GM23338 (cell line): ENCODE results near the gene MAP1LC3B2. TPM values are rescaled to one million over a fixed set of nuclear protein-coding genes. Genes with fewer than 3 reads are reported as not detected.

Experiments used
- ATAC-seq: fragments of 200-7000 bp; cut with Tn5 transposase; 3 replicates; pipeline ENCODE4 v1.9.1; 2020
- DNase-seq: peaks from one replicate; pipeline ENCODE4 v3.0.0-alpha.2; 2015; ENCODE audit warnings: low spot score
- H2AFZ ChIP-seq: fragments of 200-600 bp; sonication (generic); 2 replicates; pipeline ENCODE4 v1.8.0; 2016; ENCODE audit warnings: antibody characterized with exemption, mild to moderate bottlenecking, moderate library complexity
- H3F3A ChIP-seq: fragments of 200-600 bp; sonication (generic); replicated peaks from 2 replicates; pipeline ENCODE4 v1.8.0; 2017; ENCODE audit warnings: antibody characterized with exemption, mixed run types, low read depth
- H3K27ac ChIP-seq: fragments of 200-600 bp; sonication (generic); 2 replicates; pipeline ENCODE4 v1.6.1; 2016; ENCODE audit warnings: low read depth
- H3K27me3 ChIP-seq: fragments of 200-600 bp; sonication (generic); 2 replicates; pipeline ENCODE4 v1.8.0; 2016; ENCODE audit warnings: mild to moderate bottlenecking, mixed run types, moderate library complexity; ENCODE audit not compliant: insufficient read depth
- H3K36me3 ChIP-seq: fragments of 200-600 bp; sonication (generic); 2 replicates; pipeline ENCODE4 v1.8.0; 2016; ENCODE audit warnings: mild to moderate bottlenecking; ENCODE audit not compliant: insufficient read depth
- H3K4me1 ChIP-seq: fragments of 200-600 bp; sonication (generic); 2 replicates; pipeline ENCODE4 v1.8.0; 2016; ENCODE audit warnings: mild to moderate bottlenecking, moderate library complexity; ENCODE audit not compliant: insufficient read depth
- H3K4me2 ChIP-seq: fragments of 200-600 bp; sonication (generic); 2 replicates; pipeline ENCODE4 v1.7.1; 2017; ENCODE audit warnings: mixed run types
- H3K4me3 ChIP-seq: fragments of 200-600 bp; sonication (generic); 2 replicates; pipeline ENCODE4 v1.6.1; 2016; ENCODE audit warnings: mixed run types
- H3K79me2 ChIP-seq: fragments of 200-600 bp; sonication (generic); replicated peaks from 2 replicates; pipeline ENCODE4 v1.8.0; 2017; ENCODE audit warnings: mild to moderate bottlenecking; ENCODE audit not compliant: insufficient read depth
- H3K9me2 ChIP-seq: fragments of 200-600 bp; sonication (generic); 2 replicates; pipeline ENCODE4 v1.8.0; 2017; ENCODE audit not compliant: insufficient read depth
- H4K20me1 ChIP-seq: fragments of 200-600 bp; sonication (generic); replicated peaks from 2 replicates; pipeline ENCODE4 v1.8.0; 2017; ENCODE audit warnings: mild to moderate bottlenecking; ENCODE audit not compliant: insufficient read depth
- H3K27ac Mint-ChIP-seq: 2 replicates; pipeline ENCODE4 v1.8.0; 2020; ENCODE audit warnings: inconsistent platforms, mild to moderate bottlenecking, moderate library complexity, mixed read lengths
- H3K27me3 Mint-ChIP-seq: 3 replicates; pipeline ENCODE4 v1.8.0; 2022; ENCODE audit warnings: low read depth, mild to moderate bottlenecking, moderate library complexity, mixed read lengths, inconsistent platforms; ENCODE audit not compliant: insufficient read depth, poor library complexity
- H3K36me3 Mint-ChIP-seq: 3 replicates; pipeline ENCODE4 v1.8.0; 2021; ENCODE audit warnings: low read depth, mild to moderate bottlenecking, inconsistent platforms, moderate library complexity, mixed read lengths
- H3K4me1 Mint-ChIP-seq: 3 replicates; pipeline ENCODE4 v1.8.0; 2020; ENCODE audit warnings: mild to moderate bottlenecking, inconsistent platforms, mixed read lengths
- H3K4me3 Mint-ChIP-seq: 3 replicates; pipeline ENCODE4 v1.8.0; 2021; ENCODE audit warnings: moderate library complexity, mild to moderate bottlenecking, inconsistent platforms, mixed read lengths
- H3K9me3 Mint-ChIP-seq: 3 replicates; pipeline ENCODE4 v1.8.0; 2020; ENCODE audit warnings: moderate library complexity, mild to moderate bottlenecking, inconsistent platforms, mixed read lengths
- CREB1 ChIP-seq: fragments of 250-450 bp; sonication (Bioruptor Pico); IDR thresholded peaks from 2 replicates; pipeline ENCODE4 v1.5.0; 2020; ENCODE audit warnings: low read depth, mild to moderate bottlenecking, moderate library complexity
- EZH2 ChIP-seq: fragments of 200-600 bp; sonication (generic); IDR thresholded peaks from one replicate; pipeline ENCODE4 v1.8.0; 2017; ENCODE audit warnings: antibody characterized with exemption, mild to moderate bottlenecking, low read depth; ENCODE audit not compliant: unreplicated experiment
- EZH2phosphoT487 ChIP-seq: fragments of 200-600 bp; sonication (generic); IDR thresholded peaks from one replicate; pipeline ENCODE4 v1.8.1; 2018; ENCODE audit warnings: antibody characterized with exemption; ENCODE audit not compliant: unreplicated experiment
- JUNB ChIP-seq: IDR thresholded peaks from one replicate; pipeline ENCODE4 v1.6.1; 2016; ENCODE audit warnings: antibody characterized with exemption; ENCODE audit not compliant: unreplicated experiment
- NANOG ChIP-seq: IDR thresholded peaks from 2 replicates; pipeline ENCODE4 v1.6.1; 2016; ENCODE audit warnings: antibody characterized with exemption, borderline replicate concordance
- POLR2AphosphoS5 ChIP-seq: IDR thresholded peaks from 2 replicates; pipeline ENCODE4 v1.6.1; 2016; ENCODE audit warnings: antibody characterized with exemption, low read depth
- STAT1 ChIP-seq: IDR thresholded peaks from one replicate; pipeline ENCODE4 v1.6.1; 2016; ENCODE audit warnings: antibody characterized with exemption; ENCODE audit not compliant: unreplicated experiment
- ZNF114 ChIP-seq: fragments of 250-450 bp; sonication (Bioruptor Pico); IDR thresholded peaks from 2 replicates; pipeline ENCODE4 v1.5.0; 2020; ENCODE audit warnings: mild to moderate bottlenecking, moderate library complexity
- ZNF331 ChIP-seq: fragments of 250-450 bp; sonication (Bioruptor Pico); IDR thresholded peaks from 2 replicates; pipeline ENCODE4 v1.5.0; 2020; ENCODE audit warnings: low read depth, mild to moderate bottlenecking, moderate library complexity
- polyA plus RNA-seq: library from polyadenylated mRNA; unstranded; fragments of >200 nt; fragmentation: Nextera tagmentation; extraction: Ambion mirVana; gene quantifications from 2 replicates; pipeline ENCODE4 v1.2.1, GENCODE V29; 2016
- total RNA-seq: library from RNA; depleted of rRNA; stranded (reverse); fragments of >200 nt; shearing (Covaris generic); gene quantifications from 2 replicates; pipeline ENCODE4 v1.2.3, GENCODE V29; 2014
- TF ChIP-seq, protein P1 (sequence below): fragments of 250-450 bp; sonication (Bioruptor Pico); IDR thresholded peaks from 2 replicates; pipeline ENCODE4 v1.5.0; 2020; ENCODE audit warnings: mild to moderate bottlenecking, moderate library complexity
- TF ChIP-seq, protein P2 (sequence below): IDR thresholded peaks from 2 replicates; pipeline ENCODE4 v1.6.1; 2016; ENCODE audit warnings: antibody characterized with exemption
- TF ChIP-seq, protein P3 (sequence below), 2 experiments: fragments of 200-600 bp in 1 of 2; sonication (generic) in 1 of 2; conservative IDR thresholded peaks; 2 replicates each; pipeline versions ENCODE4 v1.5.1 to v1.6.1; 2016 to 2017; ENCODE audit warnings: antibody characterized with exemption in 2 of 2, low read depth in 2 of 2, mild to moderate bottlenecking in 2 of 2, moderate library complexity in 1 of 2
- TF ChIP-seq, protein P4 (sequence below): IDR thresholded peaks from one replicate; pipeline ENCODE4 v1.6.1; 2018; ENCODE audit warnings: antibody characterized with exemption; ENCODE audit not compliant: unreplicated experiment

MAP1LC3B2 gene
- total and polyA plus RNA-seq, 2 experiments from 2014 or later = 1.3 to 6.7 TPM

DNA sequence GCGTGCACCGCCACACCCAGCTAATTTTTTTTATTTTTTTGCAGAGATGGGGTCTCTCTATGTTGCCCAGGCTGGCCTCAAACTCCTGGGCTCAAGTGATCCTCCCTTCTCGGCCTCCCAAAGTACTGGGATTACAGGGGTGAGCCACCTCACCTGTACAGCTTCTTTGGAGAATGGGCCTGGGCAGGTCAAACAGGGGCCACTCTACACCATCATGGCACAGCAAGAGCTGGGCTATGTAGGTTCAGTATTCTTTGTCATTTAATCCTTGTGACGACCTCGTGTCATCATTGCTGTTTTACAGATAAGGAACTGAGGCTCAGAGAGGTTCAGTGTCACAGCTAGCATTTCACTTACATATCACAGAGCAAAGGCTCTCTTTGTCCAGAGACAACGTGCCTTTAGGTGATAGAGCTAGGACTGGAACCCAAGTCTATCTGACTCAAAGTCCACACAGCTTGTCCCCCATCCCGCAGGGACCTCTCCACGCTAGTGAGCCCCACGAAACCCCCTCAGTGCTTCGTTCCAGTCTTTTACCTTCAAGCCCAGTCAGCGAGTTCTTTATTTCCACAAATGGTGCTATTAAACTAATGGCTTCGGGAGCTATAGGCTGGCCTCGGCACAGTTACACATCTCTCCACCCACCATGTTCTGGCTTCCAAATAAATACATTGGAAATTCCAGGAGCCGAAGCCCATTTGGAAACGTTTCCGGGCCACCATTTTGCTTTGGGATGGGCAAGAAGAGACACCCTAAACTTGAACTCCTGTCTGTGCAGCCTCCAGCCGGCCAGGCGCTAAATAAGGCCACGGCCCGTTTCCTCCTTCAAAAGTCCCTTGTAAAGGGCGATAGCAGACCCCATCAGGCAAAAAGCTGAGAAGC lies 660 bp upstream of the MAP1LC3B2 start:
- Mint-ChIP-seq H3K4me3 (no peak overlapping the region), H3K27ac (no peak overlapping the region), H3K36me3 (peaks cover 2% of the 10 kb centered on the region; the same call in 1 of the 3 replicates), H3K27me3 (peaks cover 12% of the 10 kb centered on the region), H3K9me3 (peaks cover 4% of the 10 kb centered on the region), H3K4me1 (peaks cover 9% of the 10 kb centered on the region)
- Histone ChIP-seq H3K79me2 (no peaks in the 10 kb centered on the region), H3K4me2 (no peak overlapping the region), H3K4me1 (peaks cover 5% of the 10 kb centered on the region; the same call in 1 of the 2 replicates), H3F3A (no peaks in the 10 kb centered on the region), H3K36me3 (no peaks in the 10 kb centered on the region; the same call in 1 of the 2 replicates), H3K27ac (no peak overlapping the region), H4K20me1 (no peaks in the 10 kb centered on the region), H3K27me3 (no peaks in the 10 kb centered on the region), H3K9me2 (0 out of 2 replicates have a peak, but pooled peaks cover 3% of the 10 kb centered on the region), H3K4me3 (no peak overlapping the region), H2AFZ (peak overlapping the region; percentile 98)
- no peak for DNase-seq
- no peak for ATAC-seq
- no peak for TF ChIP-seq JUNB
- TF ChIP-seq NANOG = no peak
- TF ChIP-seq EZH2 = no peak
- no peak for TF ChIP-seq ZNF114 (CRISPR knock-in tag)
- no peak for TF ChIP-seq ZNF331 (CRISPR knock-in tag)
- TF ChIP-seq STAT1 = no peak
- TF ChIP-seq, protein P1, sequence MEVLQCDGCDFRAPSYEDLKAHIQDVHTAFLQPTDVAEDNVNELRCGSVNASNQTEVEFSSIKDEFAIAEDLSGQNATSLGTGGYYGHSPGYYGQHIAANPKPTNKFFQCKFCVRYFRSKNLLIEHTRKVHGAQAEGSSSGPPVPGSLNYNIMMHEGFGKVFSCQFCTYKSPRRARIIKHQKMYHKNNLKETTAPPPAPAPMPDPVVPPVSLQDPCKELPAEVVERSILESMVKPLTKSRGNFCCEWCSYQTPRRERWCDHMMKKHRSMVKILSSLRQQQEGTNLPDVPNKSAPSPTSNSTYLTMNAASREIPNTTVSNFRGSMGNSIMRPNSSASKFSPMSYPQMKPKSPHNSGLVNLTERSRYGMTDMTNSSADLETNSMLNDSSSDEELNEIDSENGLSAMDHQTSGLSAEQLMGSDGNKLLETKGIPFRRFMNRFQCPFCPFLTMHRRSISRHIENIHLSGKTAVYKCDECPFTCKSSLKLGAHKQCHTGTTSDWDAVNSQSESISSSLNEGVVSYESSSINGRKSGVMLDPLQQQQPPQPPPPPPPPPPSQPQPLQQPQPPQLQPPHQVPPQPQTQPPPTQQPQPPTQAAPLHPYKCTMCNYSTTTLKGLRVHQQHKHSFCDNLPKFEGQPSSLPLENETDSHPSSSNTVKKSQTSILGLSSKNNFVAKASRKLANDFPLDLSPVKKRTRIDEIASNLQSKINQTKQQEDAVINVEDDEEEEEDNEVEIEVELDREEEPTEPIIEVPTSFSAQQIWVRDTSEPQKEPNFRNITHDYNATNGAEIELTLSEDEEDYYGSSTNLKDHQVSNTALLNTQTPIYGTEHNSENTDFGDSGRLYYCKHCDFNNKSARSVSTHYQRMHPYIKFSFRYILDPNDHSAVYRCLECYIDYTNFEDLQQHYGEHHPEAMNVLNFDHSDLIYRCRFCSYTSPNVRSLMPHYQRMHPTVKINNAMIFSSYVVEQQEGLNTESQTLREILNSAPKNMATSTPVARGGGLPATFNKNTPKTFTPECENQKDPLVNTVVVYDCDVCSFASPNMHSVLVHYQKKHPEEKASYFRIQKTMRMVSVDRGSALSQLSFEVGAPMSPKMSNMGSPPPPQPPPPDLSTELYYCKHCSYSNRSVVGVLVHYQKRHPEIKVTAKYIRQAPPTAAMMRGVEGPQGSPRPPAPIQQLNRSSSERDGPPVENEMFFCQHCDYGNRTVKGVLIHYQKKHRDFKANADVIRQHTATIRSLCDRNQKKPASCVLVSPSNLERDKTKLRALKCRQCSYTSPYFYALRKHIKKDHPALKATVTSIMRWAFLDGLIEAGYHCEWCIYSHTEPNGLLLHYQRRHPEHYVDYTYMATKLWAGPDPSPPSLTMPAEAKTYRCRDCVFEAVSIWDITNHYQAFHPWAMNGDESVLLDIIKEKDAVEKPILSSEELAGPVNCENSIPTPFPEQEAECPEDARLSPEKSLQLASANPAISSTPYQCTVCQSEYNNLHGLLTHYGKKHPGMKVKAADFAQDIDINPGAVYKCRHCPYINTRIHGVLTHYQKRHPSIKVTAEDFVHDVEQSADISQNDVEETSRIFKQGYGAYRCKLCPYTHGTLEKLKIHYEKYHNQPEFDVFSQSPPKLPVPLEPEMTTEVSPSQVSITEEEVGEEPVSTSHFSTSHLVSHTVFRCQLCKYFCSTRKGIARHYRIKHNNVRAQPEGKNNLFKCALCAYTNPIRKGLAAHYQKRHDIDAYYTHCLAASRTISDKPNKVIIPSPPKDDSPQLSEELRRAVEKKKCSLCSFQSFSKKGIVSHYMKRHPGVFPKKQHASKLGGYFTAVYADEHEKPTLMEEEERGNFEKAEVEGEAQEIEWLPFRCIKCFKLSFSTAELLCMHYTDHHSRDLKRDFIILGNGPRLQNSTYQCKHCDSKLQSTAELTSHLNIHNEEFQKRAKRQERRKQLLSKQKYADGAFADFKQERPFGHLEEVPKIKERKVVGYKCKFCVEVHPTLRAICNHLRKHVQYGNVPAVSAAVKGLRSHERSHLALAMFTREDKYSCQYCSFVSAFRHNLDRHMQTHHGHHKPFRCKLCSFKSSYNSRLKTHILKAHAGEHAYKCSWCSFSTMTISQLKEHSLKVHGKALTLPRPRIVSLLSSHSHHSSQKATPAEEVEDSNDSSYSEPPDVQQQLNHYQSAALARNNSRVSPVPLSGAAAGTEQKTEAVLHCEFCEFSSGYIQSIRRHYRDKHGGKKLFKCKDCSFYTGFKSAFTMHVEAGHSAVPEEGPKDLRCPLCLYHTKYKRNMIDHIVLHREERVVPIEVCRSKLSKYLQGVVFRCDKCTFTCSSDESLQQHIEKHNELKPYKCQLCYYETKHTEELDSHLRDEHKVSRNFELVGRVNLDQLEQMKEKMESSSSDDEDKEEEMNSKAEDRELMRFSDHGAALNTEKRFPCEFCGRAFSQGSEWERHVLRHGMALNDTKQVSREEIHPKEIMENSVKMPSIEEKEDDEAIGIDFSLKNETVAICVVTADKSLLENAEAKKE (CRISPR knock-in tag) = no peak
- no peak for TF ChIP-seq POLR2AphosphoS5
- TF ChIP-seq, protein P2, sequence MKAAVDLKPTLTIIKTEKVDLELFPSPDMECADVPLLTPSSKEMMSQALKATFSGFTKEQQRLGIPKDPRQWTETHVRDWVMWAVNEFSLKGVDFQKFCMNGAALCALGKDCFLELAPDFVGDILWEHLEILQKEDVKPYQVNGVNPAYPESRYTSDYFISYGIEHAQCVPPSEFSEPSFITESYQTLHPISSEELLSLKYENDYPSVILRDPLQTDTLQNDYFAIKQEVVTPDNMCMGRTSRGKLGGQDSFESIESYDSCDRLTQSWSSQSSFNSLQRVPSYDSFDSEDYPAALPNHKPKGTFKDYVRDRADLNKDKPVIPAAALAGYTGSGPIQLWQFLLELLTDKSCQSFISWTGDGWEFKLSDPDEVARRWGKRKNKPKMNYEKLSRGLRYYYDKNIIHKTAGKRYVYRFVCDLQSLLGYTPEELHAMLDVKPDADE = no peak
- no peak for TF ChIP-seq EZH2phosphoT487
- no peak for TF ChIP-seq CREB1 (CRISPR knock-in tag)
- TF ChIP-seq, protein P3, sequence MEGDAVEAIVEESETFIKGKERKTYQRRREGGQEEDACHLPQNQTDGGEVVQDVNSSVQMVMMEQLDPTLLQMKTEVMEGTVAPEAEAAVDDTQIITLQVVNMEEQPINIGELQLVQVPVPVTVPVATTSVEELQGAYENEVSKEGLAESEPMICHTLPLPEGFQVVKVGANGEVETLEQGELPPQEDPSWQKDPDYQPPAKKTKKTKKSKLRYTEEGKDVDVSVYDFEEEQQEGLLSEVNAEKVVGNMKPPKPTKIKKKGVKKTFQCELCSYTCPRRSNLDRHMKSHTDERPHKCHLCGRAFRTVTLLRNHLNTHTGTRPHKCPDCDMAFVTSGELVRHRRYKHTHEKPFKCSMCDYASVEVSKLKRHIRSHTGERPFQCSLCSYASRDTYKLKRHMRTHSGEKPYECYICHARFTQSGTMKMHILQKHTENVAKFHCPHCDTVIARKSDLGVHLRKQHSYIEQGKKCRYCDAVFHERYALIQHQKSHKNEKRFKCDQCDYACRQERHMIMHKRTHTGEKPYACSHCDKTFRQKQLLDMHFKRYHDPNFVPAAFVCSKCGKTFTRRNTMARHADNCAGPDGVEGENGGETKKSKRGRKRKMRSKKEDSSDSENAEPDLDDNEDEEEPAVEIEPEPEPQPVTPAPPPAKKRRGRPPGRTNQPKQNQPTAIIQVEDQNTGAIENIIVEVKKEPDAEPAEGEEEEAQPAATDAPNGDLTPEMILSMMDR (conservative IDR thresholded peaks at IDR 0.05; ENCODE audit: low read depth in 2 of 2) = no peak
- TF ChIP-seq, protein P4, sequence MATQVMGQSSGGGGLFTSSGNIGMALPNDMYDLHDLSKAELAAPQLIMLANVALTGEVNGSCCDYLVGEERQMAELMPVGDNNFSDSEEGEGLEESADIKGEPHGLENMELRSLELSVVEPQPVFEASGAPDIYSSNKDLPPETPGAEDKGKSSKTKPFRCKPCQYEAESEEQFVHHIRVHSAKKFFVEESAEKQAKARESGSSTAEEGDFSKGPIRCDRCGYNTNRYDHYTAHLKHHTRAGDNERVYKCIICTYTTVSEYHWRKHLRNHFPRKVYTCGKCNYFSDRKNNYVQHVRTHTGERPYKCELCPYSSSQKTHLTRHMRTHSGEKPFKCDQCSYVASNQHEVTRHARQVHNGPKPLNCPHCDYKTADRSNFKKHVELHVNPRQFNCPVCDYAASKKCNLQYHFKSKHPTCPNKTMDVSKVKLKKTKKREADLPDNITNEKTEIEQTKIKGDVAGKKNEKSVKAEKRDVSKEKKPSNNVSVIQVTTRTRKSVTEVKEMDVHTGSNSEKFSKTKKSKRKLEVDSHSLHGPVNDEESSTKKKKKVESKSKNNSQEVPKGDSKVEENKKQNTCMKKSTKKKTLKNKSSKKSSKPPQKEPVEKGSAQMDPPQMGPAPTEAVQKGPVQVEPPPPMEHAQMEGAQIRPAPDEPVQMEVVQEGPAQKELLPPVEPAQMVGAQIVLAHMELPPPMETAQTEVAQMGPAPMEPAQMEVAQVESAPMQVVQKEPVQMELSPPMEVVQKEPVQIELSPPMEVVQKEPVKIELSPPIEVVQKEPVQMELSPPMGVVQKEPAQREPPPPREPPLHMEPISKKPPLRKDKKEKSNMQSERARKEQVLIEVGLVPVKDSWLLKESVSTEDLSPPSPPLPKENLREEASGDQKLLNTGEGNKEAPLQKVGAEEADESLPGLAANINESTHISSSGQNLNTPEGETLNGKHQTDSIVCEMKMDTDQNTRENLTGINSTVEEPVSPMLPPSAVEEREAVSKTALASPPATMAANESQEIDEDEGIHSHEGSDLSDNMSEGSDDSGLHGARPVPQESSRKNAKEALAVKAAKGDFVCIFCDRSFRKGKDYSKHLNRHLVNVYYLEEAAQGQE = no peak
